Epithelial cell of esophagus (primary cell): ENCODE measurements around the gene NEU1.

Source experiments
- DNase-seq: peaks from one replicate; pipeline ENCODE4 v3.0.0; 2010; ENCODE audit warnings: low read depth
- H3K4me3 ChIP-seq: 2 replicates; pipeline ENCODE4 v1.5.1; 2011; ENCODE audit warnings: mild to moderate bottlenecking, low read length, control low read depth
- CTCF ChIP-seq: IDR thresholded peaks from 2 replicates; pipeline ENCODE4 v1.5.1; 2011; ENCODE audit warnings: low read depth, mild to moderate bottlenecking, low read length, control low read depth, inconsistent platforms; ENCODE audit not compliant: insufficient read depth; ENCODE audit errors: missing control alignments

Gene NEU1

GRCh38 chr6:31889331-31889972 is 26.8 kb upstream of the NEU1 start:
- DNase-seq, result no peak
- no peak for TF ChIP-seq CTCF

GRCh38 chr6:31888276-31889258 is 25.9 kb upstream of the NEU1 start:
- no peak for DNase-seq
- peak; percentile 74 for TF ChIP-seq CTCF
- no peak overlapping the region for H3K4me3 ChIP-seq

More at GRCh38 chr6:31889331-31889972, 26.8 kb upstream of the NEU1 start:
- no peak overlapping the region for H3K4me3 ChIP-seq

- no peak for TF ChIP-seq CTCF
Observed at GRCh38 chr6:31887173-31888007, 24.8 kb upstream of the NEU1 start.

GRCh38 chr6:31886541-31886991 is 23.9 kb upstream of the NEU1 start:
- H3K4me3 ChIP-seq, result no peak overlapping the region
- no peak for DNase-seq
- no peak for TF ChIP-seq CTCF

More at GRCh38 chr6:31887173-31888007, 24.8 kb upstream of the NEU1 start:
- DNase-seq, result no peak
- no peak overlapping the region for H3K4me3 ChIP-seq

GRCh38 chr6:31884528-31885035 is 22.0 kb upstream of the NEU1 start:
- no peak for TF ChIP-seq CTCF
- no peak overlapping the region for H3K4me3 ChIP-seq
- DNase-seq, result no peak

GRCh38 chr6:31883676-31884075 is 21.1 kb upstream of the NEU1 start:
- H3K4me3 ChIP-seq, result no peak overlapping the region
- no peak for DNase-seq
- TF ChIP-seq CTCF, result no peak
